ENCODE results near the gene CAMK1D. TPM values are rescaled to one million over a fixed set of nuclear protein-coding genes. Genes with fewer than 3 reads are reported as not detected.

CAMK1D gene
- total and polyA plus RNA-seq, 2 experiments from 2014 or later, result 4.6 to 7.2 TPM

GRCh38 chr10:12409161-12409560 lies 59.8 kb downstream of the CAMK1D start:
- H3K4me3 ChIP-seq, result no peak overlapping the region
- H3K27ac ChIP-seq (ENCODE audit: low read depth), result no peak overlapping the region
- no peak for ATAC-seq
- DNase-seq (ENCODE audit: low spot score), result no peak
- no peaks in the 10 kb centered on the region for H3K79me2 ChIP-seq (replicated peaks; ENCODE audit: insufficient read depth)
- H3K4me2 ChIP-seq, result no peak overlapping the region
- H3F3A ChIP-seq (replicated peaks; ENCODE audit: low read depth), result no peaks in the 10 kb centered on the region
- no peak overlapping the region for H3K27ac Mint-ChIP-seq
- H2AFZ ChIP-seq, result no peak overlapping the region
- H3K9me2 ChIP-seq (ENCODE audit: insufficient read depth), result no peaks in the 10 kb centered on the region
- no peaks in the 10 kb centered on the region; the same call in 1 of the 2 replicates for H4K20me1 ChIP-seq (replicated peaks; ENCODE audit: insufficient read depth)
- TF ChIP-seq JUNB (IDR thresholded peaks at IDR 0.05; ENCODE audit: unreplicated experiment) (no peak), EZH2 (IDR thresholded peaks at IDR 0.05; ENCODE audit: low read depth, unreplicated experiment) (no peak), EZH2phosphoT487 (IDR thresholded peaks at IDR 0.05; ENCODE audit: unreplicated experiment) (no peak), CTCF (conservative IDR thresholded peaks at IDR 0.05; ENCODE audit: low read depth in 2 of 2) (no peak), STAT1 (IDR thresholded peaks at IDR 0.05; ENCODE audit: unreplicated experiment) (no peak), ZNF331 (CRISPR knock-in tag; IDR thresholded peaks at IDR 0.05; ENCODE audit: low read depth) (no peak), CREB1 (CRISPR knock-in tag; IDR thresholded peaks at IDR 0.05; ENCODE audit: low read depth) (no peak), ZNF462 (CRISPR knock-in tag; IDR thresholded peaks at IDR 0.05) (no peak), POLR2AphosphoS5 (IDR thresholded peaks at IDR 0.05; ENCODE audit: low read depth) (no peak), NANOG (IDR thresholded peaks at IDR 0.05; ENCODE audit: borderline replicate concordance) (no peak), ZNF114 (CRISPR knock-in tag; IDR thresholded peaks at IDR 0.05) (no peak), ETS1 (IDR thresholded peaks at IDR 0.05) (no peak)
- TF ChIP-seq, protein P1, sequence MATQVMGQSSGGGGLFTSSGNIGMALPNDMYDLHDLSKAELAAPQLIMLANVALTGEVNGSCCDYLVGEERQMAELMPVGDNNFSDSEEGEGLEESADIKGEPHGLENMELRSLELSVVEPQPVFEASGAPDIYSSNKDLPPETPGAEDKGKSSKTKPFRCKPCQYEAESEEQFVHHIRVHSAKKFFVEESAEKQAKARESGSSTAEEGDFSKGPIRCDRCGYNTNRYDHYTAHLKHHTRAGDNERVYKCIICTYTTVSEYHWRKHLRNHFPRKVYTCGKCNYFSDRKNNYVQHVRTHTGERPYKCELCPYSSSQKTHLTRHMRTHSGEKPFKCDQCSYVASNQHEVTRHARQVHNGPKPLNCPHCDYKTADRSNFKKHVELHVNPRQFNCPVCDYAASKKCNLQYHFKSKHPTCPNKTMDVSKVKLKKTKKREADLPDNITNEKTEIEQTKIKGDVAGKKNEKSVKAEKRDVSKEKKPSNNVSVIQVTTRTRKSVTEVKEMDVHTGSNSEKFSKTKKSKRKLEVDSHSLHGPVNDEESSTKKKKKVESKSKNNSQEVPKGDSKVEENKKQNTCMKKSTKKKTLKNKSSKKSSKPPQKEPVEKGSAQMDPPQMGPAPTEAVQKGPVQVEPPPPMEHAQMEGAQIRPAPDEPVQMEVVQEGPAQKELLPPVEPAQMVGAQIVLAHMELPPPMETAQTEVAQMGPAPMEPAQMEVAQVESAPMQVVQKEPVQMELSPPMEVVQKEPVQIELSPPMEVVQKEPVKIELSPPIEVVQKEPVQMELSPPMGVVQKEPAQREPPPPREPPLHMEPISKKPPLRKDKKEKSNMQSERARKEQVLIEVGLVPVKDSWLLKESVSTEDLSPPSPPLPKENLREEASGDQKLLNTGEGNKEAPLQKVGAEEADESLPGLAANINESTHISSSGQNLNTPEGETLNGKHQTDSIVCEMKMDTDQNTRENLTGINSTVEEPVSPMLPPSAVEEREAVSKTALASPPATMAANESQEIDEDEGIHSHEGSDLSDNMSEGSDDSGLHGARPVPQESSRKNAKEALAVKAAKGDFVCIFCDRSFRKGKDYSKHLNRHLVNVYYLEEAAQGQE (IDR thresholded peaks at IDR 0.05; ENCODE audit: unreplicated experiment), result no peak
- no peak overlapping the region for H3K4me3 Mint-ChIP-seq
- no peaks in the 10 kb centered on the region; the same call in 2 of the 3 replicates for H3K36me3 Mint-ChIP-seq (ENCODE audit: low read depth)
- H3K36me3 ChIP-seq (ENCODE audit: insufficient read depth), result no peaks in the 10 kb centered on the region
- peaks cover 8% of the 10 kb centered on the region; the same call in 2 of the 3 replicates for H3K4me1 Mint-ChIP-seq
- H3K9me3 Mint-ChIP-seq, result no peaks in the 10 kb centered on the region
- no peaks in the 10 kb centered on the region for H3K27me3 ChIP-seq (ENCODE audit: insufficient read depth)
- no peaks in the 10 kb centered on the region for H3K27me3 Mint-ChIP-seq (ENCODE audit: insufficient read depth, low read depth, poor library complexity)
- no peaks in the 10 kb centered on the region for H3K4me1 ChIP-seq (ENCODE audit: insufficient read depth)
